HUES48 (cell line): ENCODE data around the gene ARHGAP27.
A peak's percentile ranks its signal among the peaks of the same experiment; 100 is the strongest.

Experiments used
- H3K27ac ChIP-seq: one replicate; pipeline ENCODE4 v1.7.0; 2013; ENCODE audit warnings: low read depth, low read length, inconsistent platforms
- H3K27me3 ChIP-seq: 2 replicates; pipeline ENCODE4 v1.6.1; 2013; ENCODE audit warnings: mild to moderate bottlenecking, low read length; ENCODE audit not compliant: control insufficient read depth, insufficient read depth
- H3K36me3 ChIP-seq: 2 replicates; pipeline ENCODE4 v1.6.1; 2013; ENCODE audit warnings: low read length; ENCODE audit not compliant: control insufficient read depth, insufficient read depth
- H3K4me1 ChIP-seq: 2 replicates; pipeline ENCODE4 v1.6.1; 2013; ENCODE audit warnings: mild to moderate bottlenecking, low read length; ENCODE audit not compliant: control insufficient read depth, insufficient read depth
- H3K4me3 ChIP-seq: 2 replicates; pipeline ENCODE4 v1.5.1; 2013; ENCODE audit warnings: mild to moderate bottlenecking, low read depth, low read length
- H3K9ac ChIP-seq: 2 replicates; pipeline ENCODE4 v1.6.1; 2013; ENCODE audit warnings: mild to moderate bottlenecking, low read depth, low read length, moderate library complexity
- H3K9me3 ChIP-seq: 2 replicates; pipeline ENCODE4 v1.6.1; 2013; ENCODE audit warnings: low read length; ENCODE audit not compliant: control insufficient read depth, insufficient read depth

Gene ARHGAP27

DNA sequence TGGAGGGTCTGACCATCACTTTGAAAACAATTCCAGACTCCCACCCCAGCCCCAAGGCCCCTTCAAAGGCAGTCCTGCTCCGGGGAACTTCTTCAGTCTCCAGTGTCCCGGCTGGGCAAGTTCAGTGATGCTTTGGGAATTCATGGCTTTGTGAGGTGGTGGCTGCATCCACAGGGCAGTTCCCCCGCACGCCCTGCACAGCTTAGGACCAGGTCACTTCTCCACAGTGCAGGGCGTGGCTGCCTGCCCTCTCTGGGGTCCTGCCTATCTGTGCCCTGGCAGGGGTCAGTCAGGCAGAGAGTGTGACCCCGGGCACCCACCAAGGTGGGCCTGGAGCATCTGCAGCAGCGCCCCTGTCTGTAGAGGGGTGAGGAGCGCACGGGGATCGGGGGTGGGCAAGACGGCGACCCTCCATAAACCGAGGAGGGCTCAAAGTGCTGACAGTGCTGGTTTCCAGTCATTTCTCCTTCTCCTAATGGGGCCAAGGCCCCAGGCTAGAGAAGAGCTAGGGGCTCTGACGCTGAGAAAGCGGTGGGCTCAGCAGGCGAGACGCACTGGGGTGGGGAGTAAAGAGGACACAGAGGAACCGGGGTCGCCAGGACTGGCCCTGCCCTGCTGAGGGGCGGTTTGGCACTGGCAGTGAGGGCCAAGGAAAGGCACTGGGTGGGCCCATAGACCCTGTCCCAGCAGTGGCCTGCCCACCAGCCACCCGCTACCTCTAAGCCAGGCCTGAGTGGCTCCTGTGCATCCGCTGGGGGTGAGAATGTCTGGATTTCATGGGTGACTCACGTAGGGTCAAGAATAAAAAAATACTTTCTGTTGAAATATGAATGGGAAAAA lies 4.2 kb upstream of the ARHGAP27 start:
- H3K36me3 ChIP-seq = no peaks in the 10 kb centered on the region
- no peak overlapping the region for H3K27ac ChIP-seq
- peaks cover 18% of the 10 kb centered on the region for H3K4me1 ChIP-seq
- peaks cover 17% of the 10 kb centered on the region for H3K27me3 ChIP-seq
- H3K9me3 ChIP-seq = no peaks in the 10 kb centered on the region
- H3K4me3 ChIP-seq = no peak overlapping the region
- H3K9ac ChIP-seq = no peak overlapping the region

GRCh38 chr17:45436161-45436560 lies 3.5 kb upstream of the ARHGAP27 start:
- no peaks in the 10 kb centered on the region for H3K9me3 ChIP-seq
- H3K4me3 ChIP-seq = no peak overlapping the region
- H3K36me3 ChIP-seq = no peaks in the 10 kb centered on the region
- H3K4me1 ChIP-seq = peaks cover 18% of the 10 kb centered on the region
- no peak overlapping the region for H3K27ac ChIP-seq
- peaks cover 18% of the 10 kb centered on the region for H3K27me3 ChIP-seq
- H3K9ac ChIP-seq = no peak overlapping the region

GRCh38 chr17:45435481-45435880 lies 2.8 kb upstream of the ARHGAP27 start:
- H3K36me3 ChIP-seq = no peaks in the 10 kb centered on the region
- H3K9me3 ChIP-seq = no peaks in the 10 kb centered on the region
- H3K9ac ChIP-seq = no peak overlapping the region
- no peak overlapping the region for H3K27ac ChIP-seq
- peaks cover 25% of the 10 kb centered on the region for H3K27me3 ChIP-seq
- no peak overlapping the region for H3K4me3 ChIP-seq
- peaks cover 15% of the 10 kb centered on the region for H3K4me1 ChIP-seq

DNA sequence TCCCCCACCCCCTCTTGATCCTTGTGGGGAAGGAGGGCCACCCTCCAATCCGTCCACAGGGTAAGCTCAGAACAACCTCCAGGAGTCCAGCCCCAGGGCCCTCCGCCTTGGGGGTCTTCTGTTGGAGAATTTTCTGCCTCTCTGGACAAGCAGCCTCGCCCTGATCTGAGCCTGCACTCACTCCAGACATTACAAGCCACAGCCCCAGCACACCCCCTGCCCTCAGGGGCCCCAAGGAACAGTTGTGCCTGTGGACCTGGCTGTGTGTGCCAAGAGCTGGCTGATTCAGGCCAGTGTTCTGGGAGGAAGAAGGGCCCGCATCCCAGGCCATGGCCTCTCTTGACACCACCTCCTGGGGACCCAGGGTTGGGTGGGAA lies 477 bp upstream of the ARHGAP27 start:
- Histone ChIP-seq H3K4me1 (peaks cover 16% of the 10 kb centered on the region), H3K27ac (no peak overlapping the region), H3K9me3 (no peaks in the 10 kb centered on the region), H3K36me3 (no peaks in the 10 kb centered on the region), H3K9ac (no peak overlapping the region), H3K4me3 (peak overlapping the region; percentile 45; the same call in 1 of the 2 replicates), H3K27me3 (peaks cover 49% of the 10 kb centered on the region)

- Histone ChIP-seq H3K4me3 (peak overlapping the region; percentile 72), H3K36me3 (no peaks in the 10 kb centered on the region), H3K27ac (no peak overlapping the region), H3K9me3 (no peaks in the 10 kb centered on the region), H3K9ac (no peak overlapping the region), H3K4me1 (peaks cover 11% of the 10 kb centered on the region), H3K27me3 (peaks cover 59% of the 10 kb centered on the region)
Observed at GRCh38 chr17:45431531-45432404, 902 bp downstream of the ARHGAP27 start.

DNA sequence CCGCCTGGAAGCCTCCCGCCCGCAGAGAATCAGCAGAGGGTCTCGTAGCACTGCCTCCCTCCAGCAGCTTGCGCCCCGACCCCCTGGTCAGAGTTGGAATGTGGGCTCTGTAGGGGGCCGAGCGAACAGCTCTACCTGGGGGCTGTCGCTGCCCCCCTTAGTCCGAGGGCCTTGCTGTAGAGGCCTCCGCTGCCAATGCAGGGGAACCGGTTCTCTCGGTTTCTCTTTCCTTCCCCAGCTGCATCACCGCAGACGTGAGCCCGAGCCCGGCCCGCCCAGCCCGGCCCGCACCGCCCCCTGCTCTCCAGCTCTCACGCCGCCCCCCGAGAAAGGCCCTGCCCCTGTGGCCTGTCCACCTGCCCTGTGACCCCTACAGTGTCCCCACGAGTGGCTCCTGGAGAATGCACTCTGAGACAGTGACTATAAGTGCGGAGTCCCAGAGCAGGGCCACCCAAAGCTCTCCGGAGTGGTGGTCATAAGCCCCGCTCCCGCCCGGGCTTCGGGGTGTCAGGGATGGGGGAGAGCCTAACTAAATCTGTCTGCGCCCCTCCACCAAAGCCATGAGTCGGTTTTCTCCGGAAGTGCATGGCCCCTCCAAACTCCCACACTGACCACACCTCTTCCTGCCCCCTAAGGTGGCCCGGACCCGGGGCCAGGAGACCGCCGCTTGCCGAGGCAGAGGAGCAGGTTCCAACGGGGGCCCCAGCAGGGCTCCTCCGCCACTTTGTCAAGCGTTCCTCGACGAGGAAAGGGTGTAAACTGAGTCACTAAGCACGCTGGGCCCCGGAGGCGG lies 1.7 kb downstream of the ARHGAP27 start:
- H3K9ac ChIP-seq = no peak overlapping the region
- H3K27me3 ChIP-seq = peaks cover 59% of the 10 kb centered on the region
- H3K4me1 ChIP-seq = peaks cover 9% of the 10 kb centered on the region

DNA sequence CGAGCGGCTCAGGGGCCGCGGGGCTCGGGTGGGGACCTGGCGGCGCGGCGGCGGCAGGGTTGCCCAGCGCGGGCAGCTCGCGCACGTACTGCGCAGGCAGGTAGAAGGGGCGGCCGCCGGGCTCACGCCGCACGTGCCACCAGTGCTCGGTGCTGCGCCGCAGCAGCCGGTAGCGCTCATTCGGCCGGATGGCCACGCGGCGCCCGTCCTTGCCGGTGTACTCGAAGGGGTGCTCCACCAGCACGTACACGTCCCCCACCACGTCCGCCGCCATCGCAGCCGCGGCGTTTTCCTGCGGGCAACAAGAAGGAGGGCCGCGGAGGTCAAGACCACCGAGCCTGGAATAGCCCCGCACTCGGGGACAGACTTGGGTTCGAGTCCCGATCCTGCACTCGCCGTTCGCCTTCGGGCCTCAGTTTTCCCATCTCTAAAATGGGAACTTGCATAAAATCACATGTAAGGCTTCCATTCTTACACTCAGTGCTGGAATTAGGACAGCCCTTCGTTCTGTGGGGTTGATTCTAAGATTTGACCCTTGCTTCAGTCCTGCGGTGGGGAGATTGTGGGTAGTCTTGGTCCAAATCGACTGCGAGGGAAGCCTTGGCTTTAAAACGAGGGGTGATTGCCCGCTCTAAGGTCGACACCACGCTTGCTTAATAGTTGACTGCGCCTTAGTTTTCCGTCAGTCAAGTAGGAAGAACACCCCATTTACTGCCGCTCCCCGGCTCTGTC lies 2.5 kb downstream of the ARHGAP27 start:
- Histone ChIP-seq H3K9ac (no peak overlapping the region), H3K4me3 (peak overlapping the region; percentile 72), H3K27me3 (peaks cover 59% of the 10 kb centered on the region)

More for the DNA sequence above, 1.7 kb downstream of the ARHGAP27 start:
- Histone ChIP-seq H3K9me3 (no peaks in the 10 kb centered on the region), H3K27ac (no peak overlapping the region), H3K4me3 (peak overlapping the region; percentile 72), H3K36me3 (no peaks in the 10 kb centered on the region)

DNA sequence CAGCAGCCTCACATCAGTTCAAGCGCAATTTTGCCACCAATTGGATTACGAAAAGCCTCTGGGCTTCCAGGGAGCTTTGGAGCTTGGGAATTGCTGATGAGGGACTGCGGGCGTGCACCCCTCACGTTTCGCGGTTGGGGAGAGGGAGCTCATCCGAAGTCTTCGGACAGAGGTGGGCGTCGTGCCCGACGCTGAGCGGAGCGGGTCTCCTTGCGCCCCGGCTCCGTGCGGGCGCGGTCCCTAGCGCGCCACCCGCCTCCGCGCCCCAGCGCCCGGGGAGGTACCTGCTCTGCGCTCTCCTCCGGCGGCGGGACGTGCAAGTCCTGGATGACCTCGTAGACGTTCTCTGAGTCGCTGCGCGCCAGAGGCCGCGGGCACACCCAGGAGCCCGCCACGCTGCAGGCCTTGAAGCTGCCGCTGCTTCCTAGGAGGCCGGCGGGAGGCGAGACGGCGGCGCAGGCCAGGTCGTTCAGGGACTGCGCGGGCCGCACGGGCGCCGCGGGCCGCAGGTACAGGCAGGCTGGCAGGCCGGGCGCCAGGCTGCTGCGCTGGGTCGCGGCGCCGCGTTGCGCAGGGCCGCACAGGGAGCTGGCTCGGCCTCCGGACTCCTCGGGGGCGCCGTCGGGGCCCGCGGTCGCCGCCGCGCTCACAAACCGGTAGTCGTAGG lies 3.2 kb downstream of the ARHGAP27 start:
- Histone ChIP-seq H3K4me1 (peaks cover 18% of the 10 kb centered on the region), H3K36me3 (no peaks in the 10 kb centered on the region), H3K27me3 (peaks cover 59% of the 10 kb centered on the region), H3K9me3 (no peaks in the 10 kb centered on the region), H3K27ac (no peak overlapping the region), H3K9ac (no peak overlapping the region), H3K4me3 (peak overlapping the region; percentile 48)

More for the DNA sequence above, 2.5 kb downstream of the ARHGAP27 start:
- H3K27ac ChIP-seq = no peak overlapping the region
- no peaks in the 10 kb centered on the region for H3K9me3 ChIP-seq
- no peaks in the 10 kb centered on the region for H3K36me3 ChIP-seq
- peaks cover 15% of the 10 kb centered on the region for H3K4me1 ChIP-seq

DNA sequence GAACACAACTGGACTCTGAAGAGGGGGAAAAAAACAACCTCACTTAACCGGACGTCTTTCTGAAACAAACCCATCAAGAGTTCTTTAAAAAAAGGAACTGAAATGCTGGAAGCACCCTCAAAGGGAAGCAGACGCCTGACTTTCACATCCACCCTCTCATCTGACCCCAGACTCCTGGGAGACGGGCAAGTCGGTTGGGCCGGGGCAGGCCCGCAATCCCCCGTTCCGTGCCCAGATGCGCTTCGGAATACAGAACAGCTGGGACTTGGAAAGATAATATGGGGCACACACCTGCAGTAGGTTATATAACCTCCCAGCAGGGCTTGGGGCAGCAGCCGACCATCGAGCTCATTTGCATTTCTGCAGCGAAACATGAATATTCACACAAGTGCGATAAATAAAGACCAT lies 3.7 kb downstream of the ARHGAP27 start:
- Histone ChIP-seq H3K4me3 (peak overlapping the region; percentile 48), H3K4me1 (peaks cover 22% of the 10 kb centered on the region), H3K9ac (no peak overlapping the region), H3K9me3 (no peaks in the 10 kb centered on the region), H3K27ac (no peak overlapping the region), H3K27me3 (peaks cover 59% of the 10 kb centered on the region), H3K36me3 (no peaks in the 10 kb centered on the region)
